ENCODE data around the gene ATP2C1.

ATP2C1 gene

DNA sequence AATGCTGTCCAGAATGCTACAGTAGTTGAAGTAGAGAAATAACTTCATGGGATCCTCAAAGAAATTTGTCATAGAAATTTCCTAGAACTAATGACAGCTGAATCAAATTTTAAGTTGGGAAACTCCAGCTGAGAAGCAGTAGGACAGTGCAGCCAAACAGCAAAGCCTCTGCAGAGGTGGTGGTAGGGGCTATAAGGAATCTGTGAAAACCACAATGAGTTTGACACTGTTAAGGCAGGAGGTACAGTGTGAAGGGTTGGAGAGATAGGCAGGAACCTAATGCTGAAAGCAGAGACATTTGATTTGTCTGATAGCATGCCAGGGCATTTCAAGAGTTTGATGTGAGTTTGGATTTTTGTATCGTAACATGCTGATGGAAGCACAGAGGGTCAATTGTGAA is 110.7 kb downstream of the ATP2C1 start:
- TF ChIP-seq Cebpa-rat (IDR thresholded peaks at IDR 0.05) = no peak
- Histone ChIP-seq H3K4me1 (no peaks in the 10 kb centered on the region; the same call in 1 of the 2 replicates), H3K4me3 (no peak overlapping the region), H4K20me1 (no peaks in the 10 kb centered on the region), H3K36me3 (peaks cover 63% of the 10 kb centered on the region), H3K9me3 (no peaks in the 10 kb centered on the region), H3K9ac (no peak overlapping the region), H3K4me2 (no peak overlapping the region), H3K27me3 (no peaks in the 10 kb centered on the region), H3K27ac (no peak overlapping the region)

GRCh38 chr3:131007256-131007655 is 113.4 kb downstream of the ATP2C1 start:
- no peak overlapping the region for H3K27ac ChIP-seq
- H3K9ac ChIP-seq = no peak overlapping the region
- no peaks in the 10 kb centered on the region; the same call in 1 of the 2 replicates for H3K4me1 ChIP-seq
- H4K20me1 ChIP-seq = no peaks in the 10 kb centered on the region
- H3K9me3 ChIP-seq = no peaks in the 10 kb centered on the region
- no peak overlapping the region for H3K4me2 ChIP-seq
- H3K27me3 ChIP-seq = no peaks in the 10 kb centered on the region
- peaks cover 68% of the 10 kb centered on the region for H3K36me3 ChIP-seq
- no peak overlapping the region for H3K4me3 ChIP-seq
- no peak for TF ChIP-seq Cebpa-rat (IDR thresholded peaks at IDR 0.05)

DNA sequence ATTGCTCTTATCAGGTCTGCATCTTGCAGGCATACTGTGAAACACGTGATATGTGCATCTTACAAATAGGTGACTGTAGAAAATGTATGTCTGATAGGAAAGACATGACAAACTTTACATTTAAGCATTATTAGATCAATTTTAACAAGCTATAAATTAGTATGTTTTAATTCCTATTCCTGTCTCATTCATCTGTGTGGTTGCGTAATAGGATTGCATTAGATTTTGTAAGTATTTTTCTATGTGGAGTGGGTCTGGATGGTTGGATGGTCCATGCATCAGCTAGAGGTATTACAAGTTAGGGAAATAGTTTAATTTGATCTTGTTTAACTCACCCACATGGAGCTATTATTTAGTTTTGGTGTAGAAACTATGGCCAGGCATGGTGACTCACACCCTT is 113.9 kb downstream of the ATP2C1 start:
- no peaks in the 10 kb centered on the region; the same call in 1 of the 2 replicates for H3K4me1 ChIP-seq
- H4K20me1 ChIP-seq = no peaks in the 10 kb centered on the region
- no peak overlapping the region for H3K27ac ChIP-seq
- no peak overlapping the region for H3K4me3 ChIP-seq
- TF ChIP-seq Cebpa-rat (IDR thresholded peaks at IDR 0.05) = peak; percentile 63; the same call in 1 of the 2 replicates
- H3K9me3 ChIP-seq = no peaks in the 10 kb centered on the region
- H3K27me3 ChIP-seq = no peaks in the 10 kb centered on the region
- H3K4me2 ChIP-seq = no peak overlapping the region
- peaks cover 73% of the 10 kb centered on the region for H3K36me3 ChIP-seq
- no peak overlapping the region for H3K9ac ChIP-seq

- Histone ChIP-seq H3K4me1 (no peaks in the 10 kb centered on the region; the same call in 1 of the 2 replicates), H3K4me2 (no peak overlapping the region), H3K4me3 (no peak overlapping the region), H3K9ac (no peak overlapping the region), H4K20me1 (no peaks in the 10 kb centered on the region), H3K36me3 (peaks cover 75% of the 10 kb centered on the region), H3K27ac (no peak overlapping the region), H3K27me3 (no peaks in the 10 kb centered on the region), H3K9me3 (no peaks in the 10 kb centered on the region)
- TF ChIP-seq Cebpa-rat (IDR thresholded peaks at IDR 0.05) = no peak
These were observed 114.4 kb downstream of the ATP2C1 start for GRCh38 chr3:131008326-131008725.

DNA sequence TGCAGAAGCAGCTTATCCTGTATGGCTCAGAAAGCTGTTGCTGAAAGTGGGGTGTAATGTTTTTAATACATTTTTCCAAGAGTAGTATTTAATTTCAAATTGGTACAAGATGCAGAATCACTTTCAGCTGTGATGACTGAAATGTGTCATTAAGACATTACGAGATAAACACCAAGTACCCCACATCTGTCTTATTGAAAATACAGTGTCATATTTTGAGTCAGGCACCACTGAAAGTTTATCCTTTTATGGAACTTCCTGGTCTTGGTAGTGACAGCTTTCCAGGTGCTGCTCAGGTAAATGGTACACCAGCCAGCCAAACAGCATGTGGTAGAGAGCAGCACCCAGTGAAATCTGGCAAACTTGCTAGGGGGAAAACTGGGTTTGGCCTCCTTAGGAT is 115.8 kb downstream of the ATP2C1 start:
- no peak overlapping the region for H3K4me3 ChIP-seq
- TF ChIP-seq Cebpa-rat (IDR thresholded peaks at IDR 0.05) = no peak
- peaks cover 74% of the 10 kb centered on the region for H3K36me3 ChIP-seq
- no peak overlapping the region for H3K9ac ChIP-seq
- H3K27me3 ChIP-seq = no peaks in the 10 kb centered on the region
- no peaks in the 10 kb centered on the region for H4K20me1 ChIP-seq
- no peaks in the 10 kb centered on the region for H3K9me3 ChIP-seq
- no peak overlapping the region for H3K4me2 ChIP-seq
- no peaks in the 10 kb centered on the region; the same call in 1 of the 2 replicates for H3K4me1 ChIP-seq
- H3K27ac ChIP-seq = no peak overlapping the region

GRCh38 chr3:131018970-131019369 is 125.1 kb downstream of the ATP2C1 start:
- Histone ChIP-seq H3K9ac (no peak overlapping the region), H3K4me1 (peaks cover 17% of the 10 kb centered on the region), H3K27me3 (no peaks in the 10 kb centered on the region), H4K20me1 (no peaks in the 10 kb centered on the region), H3K4me2 (no peak overlapping the region), H3K9me3 (no peaks in the 10 kb centered on the region; the same call in 1 of the 2 replicates), H3K36me3 (peaks cover 56% of the 10 kb centered on the region), H3K27ac (no peak overlapping the region), H3K4me3 (no peak overlapping the region)
- TF ChIP-seq Cebpa-rat (IDR thresholded peaks at IDR 0.05) = no peak

GRCh38 chr3:131020122-131020693 is 126.3 kb downstream of the ATP2C1 start:
- no peaks in the 10 kb centered on the region for H3K27me3 ChIP-seq
- no peak overlapping the region for H3K4me3 ChIP-seq
- H3K27ac ChIP-seq = no peak overlapping the region
- peak overlapping the region; percentile 35 for H3K4me2 ChIP-seq
- H4K20me1 ChIP-seq = no peaks in the 10 kb centered on the region
- no peak for TF ChIP-seq Cebpa-rat (IDR thresholded peaks at IDR 0.05)
- no peak overlapping the region for H3K9ac ChIP-seq
- H3K9me3 ChIP-seq = no peaks in the 10 kb centered on the region; the same call in 1 of the 2 replicates
- peaks cover 21% of the 10 kb centered on the region for H3K4me1 ChIP-seq
- H3K36me3 ChIP-seq = peaks cover 51% of the 10 kb centered on the region

- Histone ChIP-seq H3K9me3 (no peaks in the 10 kb centered on the region; the same call in 1 of the 2 replicates), H3K4me1 (peaks cover 24% of the 10 kb centered on the region), H3K27me3 (no peaks in the 10 kb centered on the region), H3K4me3 (peak overlapping the region; percentile 77; the same call in 1 of the 2 replicates), H3K4me2 (peak overlapping the region; percentile 86), H3K36me3 (peaks cover 19% of the 10 kb centered on the region), H4K20me1 (no peaks in the 10 kb centered on the region), H3K9ac (no peak overlapping the region), H3K27ac (no peak overlapping the region)
- TF ChIP-seq Cebpa-rat (IDR thresholded peaks at IDR 0.05) = no peak
These were observed 131.7 kb downstream of the ATP2C1 start for GRCh38 chr3:131025539-131025938.

- Histone ChIP-seq H3K27me3 (no peaks in the 10 kb centered on the region), H3K4me2 (peak within 1 kb of the TSS; percentile 86), H4K20me1 (no peaks in the 10 kb centered on the region), H3K9ac (peak within 1 kb of the TSS; percentile 80), H3K4me3 (peak within 1 kb of the TSS; percentile 77), H3K4me1 (peaks cover 21% of the 10 kb centered on the region), H3K36me3 (peaks cover 19% of the 10 kb centered on the region), H3K27ac (peak within 1 kb of the TSS; percentile 79), H3K9me3 (no peaks in the 10 kb centered on the region; the same call in 1 of the 2 replicates)
- TF ChIP-seq Cebpa-rat (IDR thresholded peaks at IDR 0.05) = no peak
These were observed 132.7 kb downstream of the ATP2C1 start, which contains the start of the genes ASTE1 and NEK11 for GRCh38 chr3:131026321-131027151. Gene ASTE1 (minus strand): TSS chr3:131026825. CDS start chr3:131025306, 1,519 bp downstream. Gene NEK11 (plus strand): TSS chr3:131026877. CDS start chr3:131029709, 2,832 bp downstream.

GRCh38 chr3:131028844-131029243 is 135.0 kb downstream of the ATP2C1 start:
- H3K4me1 ChIP-seq = peaks cover 15% of the 10 kb centered on the region
- H3K9ac ChIP-seq = no peak overlapping the region
- H3K4me3 ChIP-seq = no peak overlapping the region
- TF ChIP-seq Cebpa-rat (IDR thresholded peaks at IDR 0.05) = no peak
- H4K20me1 ChIP-seq = no peaks in the 10 kb centered on the region
- H3K27me3 ChIP-seq = no peaks in the 10 kb centered on the region
- H3K4me2 ChIP-seq = no peak overlapping the region
- H3K9me3 ChIP-seq = no peaks in the 10 kb centered on the region; the same call in 1 of the 2 replicates
- H3K36me3 ChIP-seq = peaks cover 9% of the 10 kb centered on the region
- H3K27ac ChIP-seq = no peak overlapping the region
